Thoracic aorta (tissue), 2 donors: ENCODE results near the gene UNC80. TPM values are rescaled to one million over a fixed set of nuclear protein-coding genes. Genes with fewer than 3 reads are reported as not detected.
"Not testable (repeated sequence)": the region's sequence is repeated elsewhere in the genome, so short reads cannot be mapped to it uniquely, and the experiment has no call there.

Experiments
- ATAC-seq: fragments of 150-250 bp; one replicate; pipeline ENCODE4 v1.8.0; 2017; ENCODE audit warnings: low read depth; ENCODE audit not compliant: insufficient number of reproducible peaks, low FRiP score
- DNase-seq: peaks from one replicate; pipeline ENCODE4 v3.0.0-alpha.2; 2020; ENCODE audit warnings: low spot score
- H3K27ac ChIP-seq, 2 donors: fragments of 200-600 bp; sonication (generic); 1 replicate in 1 of 2; 2 replicates in 1 of 2; pipeline ENCODE4 v1.5.1; 2016; ENCODE audit warnings: mild to moderate bottlenecking in 2 of 2, moderate library complexity in 2 of 2
- H3K27me3 ChIP-seq: fragments of 200-600 bp; sonication (generic); replicated peaks from 2 replicates; pipeline ENCODE4 v1.6.0; 2016; ENCODE audit warnings: mild to moderate bottlenecking; ENCODE audit not compliant: insufficient read depth
- H3K36me3 ChIP-seq: fragments of 200-600 bp; sonication (generic); one replicate; pipeline ENCODE4 v1.5.1; 2016
- H3K4me1 ChIP-seq, 2 donors: fragments of 200-600 bp; sonication (generic); 1 replicate in 1 of 2; 2 replicates in 1 of 2; pipeline versions ENCODE4 v1.5.1 to v1.6.0; 2016; ENCODE audit warnings: low read depth in 2 of 2, mild to moderate bottlenecking in 1 of 2; ENCODE audit not compliant: control insufficient read depth in 1 of 2
- H3K4me3 ChIP-seq: fragments of 200-600 bp; sonication (generic); 2 replicates; pipeline ENCODE4 v1.5.1; 2016; ENCODE audit warnings: mild to moderate bottlenecking
- H3K9me3 ChIP-seq: fragments of 200-600 bp; sonication (generic); 2 replicates; pipeline ENCODE4 v1.5.1; 2016
- total RNA-seq, 2 donors: library from RNA; depleted of rRNA; stranded (reverse); fragments of >200 nt; gene quantifications; one replicate each; pipeline versions ENCODE4 v1.1.0 to v1.2.3, GENCODE V29; 2016
- TF ChIP-seq, protein P1 (sequence below): fragments of 200-600 bp; sonication (generic); IDR thresholded peaks from one replicate; pipeline ENCODE4 v1.5.1; 2019; ENCODE audit warnings: antibody characterized with exemption

The UNC80 gene
- total RNA-seq, 2 donors from 2014 or later = not detected

DNA sequence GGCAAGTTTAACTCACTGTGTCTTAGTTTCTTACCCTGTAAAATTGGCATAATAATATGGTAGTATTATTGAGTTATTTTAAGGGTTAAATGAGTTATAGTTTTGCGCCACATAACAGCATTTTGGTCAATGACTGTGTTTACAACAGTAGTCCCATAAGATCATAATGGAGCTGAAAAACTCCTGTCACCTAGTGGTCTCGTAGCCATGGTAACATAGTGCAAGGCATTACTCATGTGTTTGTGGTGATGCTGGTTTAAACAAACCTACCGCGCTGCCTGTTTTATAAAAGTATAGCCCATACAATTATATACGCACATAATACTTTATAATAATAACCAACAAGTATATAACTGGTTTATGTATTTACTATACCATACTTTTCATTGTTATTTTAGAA, 15.8 kb downstream of the UNC80 start:
- Histone ChIP-seq H3K9me3 (no peaks in the 10 kb centered on the region), H3K36me3 (no peaks in the 10 kb centered on the region), H3K27me3 (no peaks in the 10 kb centered on the region), H3K27ac (no peak overlapping the region), H3K4me1 (no peaks in the 10 kb centered on the region), H3K4me3 (no peak overlapping the region)
- TF ChIP-seq, protein P1, sequence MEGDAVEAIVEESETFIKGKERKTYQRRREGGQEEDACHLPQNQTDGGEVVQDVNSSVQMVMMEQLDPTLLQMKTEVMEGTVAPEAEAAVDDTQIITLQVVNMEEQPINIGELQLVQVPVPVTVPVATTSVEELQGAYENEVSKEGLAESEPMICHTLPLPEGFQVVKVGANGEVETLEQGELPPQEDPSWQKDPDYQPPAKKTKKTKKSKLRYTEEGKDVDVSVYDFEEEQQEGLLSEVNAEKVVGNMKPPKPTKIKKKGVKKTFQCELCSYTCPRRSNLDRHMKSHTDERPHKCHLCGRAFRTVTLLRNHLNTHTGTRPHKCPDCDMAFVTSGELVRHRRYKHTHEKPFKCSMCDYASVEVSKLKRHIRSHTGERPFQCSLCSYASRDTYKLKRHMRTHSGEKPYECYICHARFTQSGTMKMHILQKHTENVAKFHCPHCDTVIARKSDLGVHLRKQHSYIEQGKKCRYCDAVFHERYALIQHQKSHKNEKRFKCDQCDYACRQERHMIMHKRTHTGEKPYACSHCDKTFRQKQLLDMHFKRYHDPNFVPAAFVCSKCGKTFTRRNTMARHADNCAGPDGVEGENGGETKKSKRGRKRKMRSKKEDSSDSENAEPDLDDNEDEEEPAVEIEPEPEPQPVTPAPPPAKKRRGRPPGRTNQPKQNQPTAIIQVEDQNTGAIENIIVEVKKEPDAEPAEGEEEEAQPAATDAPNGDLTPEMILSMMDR = no peak
- ATAC-seq = no peak
- no peak for DNase-seq

- Histone ChIP-seq H3K27me3 (no peaks in the 10 kb centered on the region), H3K9me3 (no peaks in the 10 kb centered on the region), H3K27ac (no peak overlapping the region), H3K4me3 (no peak overlapping the region), H3K4me1 (no peaks in the 10 kb centered on the region), H3K36me3 (no peaks in the 10 kb centered on the region)
- DNase-seq = no peak
- no peak for ATAC-seq
- TF ChIP-seq, protein P1 = no peak
Observed at GRCh38 chr2:209788925-209789324, 17.3 kb downstream of the UNC80 start.

DNA sequence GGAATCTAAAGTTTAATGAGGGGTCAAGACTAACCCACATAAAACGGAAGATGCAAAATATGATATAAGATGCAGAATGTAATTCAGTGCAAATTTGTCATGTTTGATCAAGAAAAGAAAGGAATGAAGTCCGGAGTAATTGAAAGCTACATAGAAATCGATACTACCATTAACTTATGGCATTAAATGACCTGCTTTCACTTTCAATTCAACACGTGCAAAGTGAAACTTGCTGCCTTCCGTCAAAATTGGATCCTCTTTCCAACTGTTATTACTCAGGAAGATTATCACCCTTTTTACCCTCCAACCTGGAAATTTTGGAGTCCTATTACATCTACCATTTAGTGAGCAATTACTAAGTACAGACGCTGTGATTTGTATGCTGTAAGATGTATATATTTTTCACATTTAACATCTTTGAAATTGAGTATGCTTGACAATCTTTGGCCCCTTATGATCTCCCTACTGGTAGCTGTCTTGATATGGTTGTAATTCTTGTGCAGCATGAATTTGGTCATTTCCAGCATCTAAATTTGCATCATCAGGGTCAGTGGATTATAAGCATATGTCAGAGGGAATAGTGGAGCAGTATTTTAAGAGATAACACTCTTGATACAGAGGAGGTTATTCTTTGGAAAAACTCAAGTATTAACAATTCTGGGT, 18.6 kb downstream of the UNC80 start:
- DNase-seq = no peak
- H3K4me1 ChIP-seq = no peaks in the 10 kb centered on the region
- no peaks in the 10 kb centered on the region for H3K27me3 ChIP-seq
- no peak overlapping the region for H3K27ac ChIP-seq
- TF ChIP-seq, protein P1 = no peak
- no peaks in the 10 kb centered on the region for H3K9me3 ChIP-seq
- H3K4me3 ChIP-seq = peak overlapping the region; percentile 41
- no peak for ATAC-seq
- H3K36me3 ChIP-seq = no peaks in the 10 kb centered on the region

GRCh38 chr2:209791151-209791550, 19.5 kb downstream of the UNC80 start:
- H3K27ac ChIP-seq = no peak overlapping the region
- H3K4me3 ChIP-seq = no peak overlapping the region
- H3K27me3 ChIP-seq = no peaks in the 10 kb centered on the region
- TF ChIP-seq, protein P1 = no peak
- no peaks in the 10 kb centered on the region for H3K4me1 ChIP-seq
- H3K9me3 ChIP-seq = no peaks in the 10 kb centered on the region
- ATAC-seq = no peak
- no peaks in the 10 kb centered on the region for H3K36me3 ChIP-seq
- no peak for DNase-seq

- H3K4me1 ChIP-seq, H3K9me3 ChIP-seq, H3K4me3 ChIP-seq, H3K27ac ChIP-seq, DNase-seq, ATAC-seq, H3K36me3 ChIP-seq, H3K27me3 ChIP-seq: not testable (repeated sequence)
Observed at GRCh38 chr2:209795425-209795824, 23.8 kb downstream of the UNC80 start.

GRCh38 chr2:209805351-209805750, 33.7 kb downstream of the UNC80 start:
- H3K27ac ChIP-seq = no peak overlapping the region
- no peak overlapping the region for H3K4me3 ChIP-seq
- no peak for ATAC-seq

More at GRCh38 chr2:209805351-209805750, 33.7 kb downstream of the UNC80 start:
- no peak for DNase-seq
- Histone ChIP-seq H3K27me3 (no peaks in the 10 kb centered on the region), H3K9me3 (no peaks in the 10 kb centered on the region), H3K4me1 (no peaks in the 10 kb centered on the region), H3K36me3 (no peaks in the 10 kb centered on the region)
- TF ChIP-seq, protein P1 = no peak
